HEK293 (cell line): ENCODE data around the gene WRAP53.
A peak's percentile ranks its signal among the peaks of the same experiment; 100 is the strongest.

Source experiments
- AEBP2 ChIP-seq: fragments of 450-650 bp; formaldehyde crosslinking; IDR thresholded peaks from 2 replicates; pipeline ENCODE4 v1.5.1; 2016; ENCODE audit warnings: missing biosample characterization, missing genetic modification characterization, borderline replicate concordance
- FEZF1 ChIP-seq: fragments of 450-650 bp; formaldehyde crosslinking; IDR thresholded peaks from 2 replicates; pipeline ENCODE4 v1.5.1; 2016; ENCODE audit warnings: missing biosample characterization, missing genetic modification characterization
- GFI1B ChIP-seq: fragments of 450-650 bp; formaldehyde crosslinking; IDR thresholded peaks from 2 replicates; pipeline ENCODE4 v1.5.1; 2016; ENCODE audit warnings: missing biosample characterization, missing genetic modification characterization
- GLI4 ChIP-seq: fragments of 450-650 bp; formaldehyde crosslinking; IDR thresholded peaks from 2 replicates; pipeline ENCODE4 v1.5.1; 2016; ENCODE audit warnings: missing biosample characterization, missing genetic modification characterization
- GLIS1 ChIP-seq: fragments of 450-650 bp; formaldehyde crosslinking; IDR thresholded peaks from 2 replicates; pipeline ENCODE4 v1.5.1; 2016; ENCODE audit warnings: missing biosample characterization, missing genetic modification characterization
- GLIS2 ChIP-seq: fragments of 450-650 bp; formaldehyde crosslinking; IDR thresholded peaks from 2 replicates; pipeline ENCODE4 v1.5.1; 2016; ENCODE audit warnings: missing biosample characterization, missing genetic modification characterization
- KLF10 ChIP-seq: fragments of 450-650 bp; IDR thresholded peaks from 2 replicates; pipeline ENCODE4 v1.5.1; 2018; ENCODE audit warnings: missing biosample characterization, mild to moderate bottlenecking, missing genetic modification characterization
- KLF7 ChIP-seq: fragments of 450-650 bp; formaldehyde crosslinking; IDR thresholded peaks from 2 replicates; pipeline ENCODE4 v1.5.1; 2016; ENCODE audit warnings: missing biosample characterization, missing genetic modification characterization, borderline replicate concordance
- OSR2 ChIP-seq: fragments of 450-650 bp; formaldehyde crosslinking; IDR thresholded peaks from 2 replicates; pipeline ENCODE4 v1.5.1; 2016; ENCODE audit warnings: missing biosample characterization, missing genetic modification characterization
- PRDM6 ChIP-seq: fragments of 450-650 bp; formaldehyde crosslinking; IDR thresholded peaks from 2 replicates; pipeline ENCODE4 v1.5.1; 2017; ENCODE audit warnings: missing biosample characterization, missing genetic modification characterization
- RBAK ChIP-seq: fragments of 450-650 bp; formaldehyde crosslinking; IDR thresholded peaks from 2 replicates; pipeline ENCODE4 v1.5.1; 2016; ENCODE audit warnings: missing biosample characterization, missing genetic modification characterization
- SCRT2 ChIP-seq: fragments of 450-650 bp; formaldehyde crosslinking; IDR thresholded peaks from 2 replicates; pipeline ENCODE4 v1.5.1; 2016; ENCODE audit warnings: missing biosample characterization, missing genetic modification characterization
- ZBTB1 ChIP-seq: fragments of 450-650 bp; formaldehyde crosslinking; IDR thresholded peaks from 2 replicates; pipeline ENCODE4 v1.5.1; 2016; ENCODE audit warnings: missing biosample characterization, missing genetic modification characterization
- ZBTB21 ChIP-seq: fragments of 450-650 bp; formaldehyde crosslinking; IDR thresholded peaks from 2 replicates; pipeline ENCODE4 v1.5.1; 2017; ENCODE audit warnings: missing biosample characterization, missing genetic modification characterization
- ZNF2 ChIP-seq: fragments of 450-650 bp; formaldehyde crosslinking; IDR thresholded peaks from 2 replicates; pipeline ENCODE4 v1.5.1; 2016; ENCODE audit warnings: missing biosample characterization, missing genetic modification characterization
- ZNF248 ChIP-seq: fragments of 450-650 bp; formaldehyde crosslinking; IDR thresholded peaks from 2 replicates; pipeline ENCODE4 v1.5.1; 2017; ENCODE audit warnings: missing biosample characterization, missing genetic modification characterization
- ZNF274 ChIP-seq, 2 experiments: fragments of 200-500 bp in 1 of 2; fragments of 450-650 bp in 1 of 2; sonication (Bioruptor generic) in 1 of 2; formaldehyde crosslinking in 1 of 2; IDR thresholded peaks; 2 replicates each; pipeline versions ENCODE4 v1.5.1 to v1.6.1; 2014 to 2016; ENCODE audit warnings: borderline replicate concordance in 1 of 2, inconsistent platforms in 1 of 2, low read length in 1 of 2, missing biosample characterization in 1 of 2, missing genetic modification characterization in 1 of 2
- ZNF341 ChIP-seq: fragments of 450-650 bp; formaldehyde crosslinking; IDR thresholded peaks from 2 replicates; pipeline ENCODE4; 2016; ENCODE audit warnings: low read depth, missing biosample characterization, missing genetic modification characterization
- ZNF354C ChIP-seq: fragments of 450-650 bp; formaldehyde crosslinking; IDR thresholded peaks from 2 replicates; pipeline ENCODE4 v1.5.1; 2016; ENCODE audit warnings: missing biosample characterization, missing genetic modification characterization, low read depth, borderline replicate concordance
- ZNF391 ChIP-seq: fragments of 450-650 bp; formaldehyde crosslinking; IDR thresholded peaks from 2 replicates; pipeline ENCODE4 v1.5.1; 2016; ENCODE audit warnings: low read depth, missing biosample characterization, missing genetic modification characterization, borderline replicate concordance
- ZNF48 ChIP-seq: fragments of 450-650 bp; formaldehyde crosslinking; IDR thresholded peaks from 2 replicates; pipeline ENCODE4 v1.5.1; 2016; ENCODE audit warnings: missing biosample characterization, missing genetic modification characterization
- ZNF488 ChIP-seq: fragments of 450-650 bp; formaldehyde crosslinking; IDR thresholded peaks from 2 replicates; pipeline ENCODE4 v1.5.1; 2016; ENCODE audit warnings: missing biosample characterization, missing genetic modification characterization
- ZNF596 ChIP-seq: fragments of 450-650 bp; IDR thresholded peaks from 2 replicates; pipeline ENCODE4 v1.5.0; 2018; ENCODE audit warnings: missing biosample characterization, mild to moderate bottlenecking, missing genetic modification characterization, moderate library complexity
- ZNF600 ChIP-seq: fragments of 450-650 bp; formaldehyde crosslinking; IDR thresholded peaks from 2 replicates; pipeline ENCODE4 v1.5.1; 2016; ENCODE audit warnings: missing biosample characterization, missing genetic modification characterization
- ZNF621 ChIP-seq: fragments of 450-650 bp; formaldehyde crosslinking; IDR thresholded peaks from 2 replicates; pipeline ENCODE4 v1.5.1; 2017; ENCODE audit warnings: missing biosample characterization, missing genetic modification characterization
- ZNF645 ChIP-seq: fragments of 450-650 bp; formaldehyde crosslinking; IDR thresholded peaks from 2 replicates; pipeline ENCODE4; 2016; ENCODE audit warnings: missing biosample characterization, missing genetic modification characterization
- ZNF658 ChIP-seq: fragments of 450-650 bp; formaldehyde crosslinking; IDR thresholded peaks from 2 replicates; pipeline ENCODE4; 2016; ENCODE audit warnings: missing biosample characterization, missing genetic modification characterization
- ZNF664 ChIP-seq: fragments of 450-650 bp; formaldehyde crosslinking; IDR thresholded peaks from 2 replicates; pipeline ENCODE4 v1.5.1; 2016; ENCODE audit warnings: missing biosample characterization, missing genetic modification characterization
- ZNF677 ChIP-seq: fragments of 450-650 bp; IDR thresholded peaks from 2 replicates; pipeline ENCODE4 v1.5.0; 2018; ENCODE audit warnings: missing biosample characterization, mild to moderate bottlenecking, missing genetic modification characterization, moderate library complexity
- ZNF701 ChIP-seq: fragments of 450-650 bp; formaldehyde crosslinking; IDR thresholded peaks from 2 replicates; pipeline ENCODE4 v1.5.1; 2016; ENCODE audit warnings: missing biosample characterization, missing genetic modification characterization
- ZNF707 ChIP-seq: fragments of 450-650 bp; formaldehyde crosslinking; IDR thresholded peaks from 2 replicates; pipeline ENCODE4 v1.5.1; 2016; ENCODE audit warnings: missing biosample characterization, missing genetic modification characterization
- ZNF785 ChIP-seq: fragments of 450-650 bp; formaldehyde crosslinking; IDR thresholded peaks from 2 replicates; pipeline ENCODE4 v1.5.1; 2016; ENCODE audit warnings: missing biosample characterization, missing genetic modification characterization
- ZNF792 ChIP-seq: fragments of 450-650 bp; formaldehyde crosslinking; IDR thresholded peaks from 2 replicates; pipeline ENCODE4 v1.5.1; 2016; ENCODE audit warnings: missing biosample characterization, missing genetic modification characterization
- ZXDB ChIP-seq: fragments of 450-650 bp; formaldehyde crosslinking; IDR thresholded peaks from 2 replicates; pipeline ENCODE4 v1.5.1; 2016; ENCODE audit warnings: missing biosample characterization, missing genetic modification characterization
- TF ChIP-seq, protein P1 (sequence below): fragments of 450-650 bp; formaldehyde crosslinking; IDR thresholded peaks from 2 replicates; pipeline ENCODE4 v1.5.1; 2017; ENCODE audit warnings: missing biosample characterization, missing genetic modification characterization

Gene WRAP53

GRCh38 chr17:7712111-7712771 is 24.0 kb downstream of the WRAP53 start (continued):
- no peak for TF ChIP-seq PRDM6 (tag by site-specific recombination)
- no peak for TF ChIP-seq ZNF48 (tag by site-specific recombination)
- no peak for TF ChIP-seq ZNF707 (tag by site-specific recombination)
- TF ChIP-seq ZNF596 (tag by site-specific recombination), result no peak
- TF ChIP-seq ZNF677, result no peak
- no peak for TF ChIP-seq ZNF391 (tag by site-specific recombination)
- peak; percentile 91 for TF ChIP-seq GLIS1 (tag by site-specific recombination)
- peak; percentile 50 for TF ChIP-seq ZNF341 (tag by site-specific recombination)
- no peak for TF ChIP-seq ZXDB (tag by site-specific recombination)
- no peak for TF ChIP-seq ZNF645
- TF ChIP-seq ZNF274 (IDR thresholded peaks at IDR 0.05; ENCODE audit: low read length), result no peak
- no peak for TF ChIP-seq ZNF274 (tag by site-specific recombination; IDR thresholded peaks at IDR 0.05; ENCODE audit: borderline replicate concordance)
- TF ChIP-seq ZNF621 (tag by site-specific recombination), result no peak
- no peak for TF ChIP-seq AEBP2
- no peak for TF ChIP-seq ZBTB21
- no peak for TF ChIP-seq KLF7 (tag by site-specific recombination)
- TF ChIP-seq, protein P1, sequence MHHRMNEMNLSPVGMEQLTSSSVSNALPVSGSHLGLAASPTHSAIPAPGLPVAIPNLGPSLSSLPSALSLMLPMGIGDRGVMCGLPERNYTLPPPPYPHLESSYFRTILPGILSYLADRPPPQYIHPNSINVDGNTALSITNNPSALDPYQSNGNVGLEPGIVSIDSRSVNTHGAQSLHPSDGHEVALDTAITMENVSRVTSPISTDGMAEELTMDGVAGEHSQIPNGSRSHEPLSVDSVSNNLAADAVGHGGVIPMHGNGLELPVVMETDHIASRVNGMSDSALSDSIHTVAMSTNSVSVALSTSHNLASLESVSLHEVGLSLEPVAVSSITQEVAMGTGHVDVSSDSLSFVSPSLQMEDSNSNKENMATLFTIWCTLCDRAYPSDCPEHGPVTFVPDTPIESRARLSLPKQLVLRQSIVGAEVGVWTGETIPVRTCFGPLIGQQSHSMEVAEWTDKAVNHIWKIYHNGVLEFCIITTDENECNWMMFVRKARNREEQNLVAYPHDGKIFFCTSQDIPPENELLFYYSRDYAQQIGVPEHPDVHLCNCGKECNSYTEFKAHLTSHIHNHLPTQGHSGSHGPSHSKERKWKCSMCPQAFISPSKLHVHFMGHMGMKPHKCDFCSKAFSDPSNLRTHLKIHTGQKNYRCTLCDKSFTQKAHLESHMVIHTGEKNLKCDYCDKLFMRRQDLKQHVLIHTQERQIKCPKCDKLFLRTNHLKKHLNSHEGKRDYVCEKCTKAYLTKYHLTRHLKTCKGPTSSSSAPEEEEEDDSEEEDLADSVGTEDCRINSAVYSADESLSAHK (tag by site-specific recombination), result no peak
- no peak for TF ChIP-seq ZNF248 (tag by site-specific recombination)
- TF ChIP-seq ZNF2, result no peak
- TF ChIP-seq ZBTB1 (tag by site-specific recombination), result no peak
- TF ChIP-seq OSR2 (tag by site-specific recombination), result no peak
- TF ChIP-seq GLIS2, result peak; percentile 53; the same call in 1 of the 2 replicates
- TF ChIP-seq ZNF658 (tag by site-specific recombination), result no peak
- TF ChIP-seq SCRT2 (tag by site-specific recombination), result 0 out of 2 replicates have a peak, but pooled peaks have one; percentile 17
- no peak for TF ChIP-seq GLI4 (tag by site-specific recombination)
- TF ChIP-seq FEZF1 (tag by site-specific recombination), result no peak
- TF ChIP-seq RBAK (tag by site-specific recombination), result no peak
- TF ChIP-seq ZNF785, result no peak
- peak; percentile 71; the same call in 1 of the 2 replicates for TF ChIP-seq KLF10 (tag by site-specific recombination)
- no peak for TF ChIP-seq ZNF354C (tag by site-specific recombination)
- TF ChIP-seq ZNF488 (tag by site-specific recombination), result no peak
- TF ChIP-seq GFI1B (tag by site-specific recombination), result no peak
- 0 out of 2 replicates have a peak, but pooled peaks have one; percentile 10 for TF ChIP-seq ZNF600 (tag by site-specific recombination)
- no peak for TF ChIP-seq ZNF701
- TF ChIP-seq ZNF792, result no peak
- TF ChIP-seq ZNF664 (tag by site-specific recombination), result no peak
